Keratinocyte (primary cell): ENCODE measurements around the gene SLC1A3. TPM values are rescaled to one million over a fixed set of nuclear protein-coding genes. Genes with fewer than 3 reads are reported as not detected.

Experiments
- DNase-seq: peaks from one replicate; pipeline ENCODE4 v3.0.0-alpha.2; 2011; ENCODE audit warnings: low read depth, missing footprints, low spot score
- FAIRE-seq: peaks from 2 replicates; lab custom pipeline; 2011; peaks lifted over from hg19 to GRCh38; lab: Jason Lieb, UNC
- H2AFZ ChIP-seq: 2 replicates; pipeline ENCODE4 v1.6.0; 2012; ENCODE audit warnings: low read length, control low read depth, inconsistent platforms; ENCODE audit not compliant: control insufficient read depth
- H3K27ac ChIP-seq: 2 replicates; pipeline ENCODE4 v1.5.1; 2011; ENCODE audit warnings: low read length; ENCODE audit not compliant: control insufficient read depth, insufficient read depth
- H3K27me3 ChIP-seq: 3 replicates; pipeline ENCODE4 v1.6.0; 2011; ENCODE audit warnings: low read length; ENCODE audit not compliant: control insufficient read depth, insufficient read depth; ENCODE audit errors: extremely low read depth
- H3K36me3 ChIP-seq, 2 experiments: 2 replicates in 1 of 2; 3 replicates in 1 of 2; pipeline ENCODE4 v1.5.1; 2011; ENCODE audit warnings: low read length in 2 of 2, mild to moderate bottlenecking in 1 of 2; ENCODE audit not compliant: control insufficient read depth in 2 of 2, insufficient read depth in 2 of 2; ENCODE audit errors: extremely low read depth in 1 of 2
- H3K4me1 ChIP-seq: 3 replicates; pipeline ENCODE4 v1.5.1; 2011; ENCODE audit warnings: low read length; ENCODE audit not compliant: control insufficient read depth, insufficient read depth; ENCODE audit errors: extremely low read depth
- H3K4me2 ChIP-seq: 3 replicates; pipeline ENCODE4 v1.6.0; 2011; ENCODE audit warnings: low read depth, low read length; ENCODE audit not compliant: control insufficient read depth, insufficient read depth; ENCODE audit errors: extremely low read depth
- H3K4me3 ChIP-seq, 3 experiments: fragments of 200-600 bp in 1 of 3; sonication (generic) in 1 of 3; 2 replicates in 2 of 3; 3 replicates in 1 of 3; pipeline ENCODE4 v1.5.1; 2011 to 2016; ENCODE audit warnings: low read length in 3 of 3, mild to moderate bottlenecking in 3 of 3, control low read depth in 2 of 3, inconsistent platforms in 1 of 3, low read depth in 1 of 3, mixed read lengths in 1 of 3, mixed run types in 1 of 3, moderate library complexity in 1 of 3; ENCODE audit not compliant: control insufficient read depth in 2 of 3, insufficient read depth in 2 of 3; ENCODE audit errors: extremely low read depth in 1 of 3
- H3K79me2 ChIP-seq: 2 replicates; pipeline ENCODE4 v1.6.0; 2012; ENCODE audit warnings: low read length; ENCODE audit not compliant: control insufficient read depth, insufficient read depth
- H3K9ac ChIP-seq: 3 replicates; pipeline ENCODE4 v1.6.0; 2011; ENCODE audit warnings: low read length; ENCODE audit not compliant: control insufficient read depth, insufficient read depth; ENCODE audit errors: extremely low read depth
- H3K9me1 ChIP-seq: 3 replicates; pipeline ENCODE4 v1.6.0; 2011; ENCODE audit warnings: low read length; ENCODE audit not compliant: control insufficient read depth, insufficient read depth; ENCODE audit errors: extremely low read depth
- H3K9me3 ChIP-seq: 2 replicates; pipeline ENCODE4 v1.5.1; 2012; ENCODE audit warnings: low read depth, low read length; ENCODE audit not compliant: control insufficient read depth
- H4K20me1 ChIP-seq: 3 replicates; pipeline ENCODE4 v1.6.0; 2011; ENCODE audit warnings: low read length; ENCODE audit not compliant: control insufficient read depth, insufficient read depth; ENCODE audit errors: extremely low read depth
- EZH2 ChIP-seq: IDR thresholded peaks from one replicate; pipeline ENCODE4 v1.6.1; 2012; ENCODE audit warnings: inconsistent platforms, mild to moderate bottlenecking, low read length, moderate library complexity
- dilution Hi-C: fragments of 300-500 bp; cut with MboI; formaldehyde crosslinking; loops from one replicate; pipeline ENCODE4 v1.7.0; 2020; ENCODE audit warnings: low sequenced_read_pairs; ENCODE audit not compliant: extremely low pct_ligation_motif_present
- polyA plus RNA-seq, 5 experiments: library from polyadenylated mRNA; depleted of rRNA in 3 of 5; stranded (reverse) in 3 of 5; stranded (forward) in 1 of 5; unstranded in 1 of 5; fragments of >200 nt; gene quantifications; 1 replicate in 1 of 5; 2 replicates in 3 of 5; 3 replicates in 1 of 5; pipeline versions ENCODE4 v1.2.1 to v1.2.3, GENCODE V29; 2011 to 2012; ENCODE audit warnings: missing spikeins in 2 of 5, low read depth in 1 of 5, low replicate concordance in 1 of 5
- TF ChIP-seq, protein P1 (sequence below), 3 experiments: IDR thresholded peaks in 1 of 3; conservative IDR thresholded peaks in 1 of 3; optimal IDR thresholded peaks in 1 of 3; 2 replicates in 2 of 3; 3 replicates in 1 of 3; pipeline versions ENCODE3 to v1.5.1; 2011; ENCODE audit warnings: low read length in 3 of 3, mild to moderate bottlenecking in 3 of 3, moderate library complexity in 2 of 3, control low read depth in 1 of 3, inconsistent platforms in 1 of 3; ENCODE audit not compliant: insufficient read depth in 2 of 3; ENCODE audit errors: extremely low read depth in 1 of 3

SLC1A3 gene
- polyA plus RNA-seq, 1 donor (not counting 4 experiments of a cell fraction or from before 2014, with no cell fraction given) = 22.2 TPM

- Histone ChIP-seq H3K27me3 (no peaks in the 10 kb centered on the region), H3K79me2 (no peaks in the 10 kb centered on the region), H4K20me1 (no peaks in the 10 kb centered on the region), H3K9me1 (no peaks in the 10 kb centered on the region), H3K4me1 (no peaks in the 10 kb centered on the region), H3K9me3 (no peaks in the 10 kb centered on the region), H3K4me2 (no peak overlapping the region), H3K27ac (no peak overlapping the region), H2AFZ (no peak overlapping the region), H3K4me3 (no peak overlapping the region), H3K9ac (no peak overlapping the region), H3K36me3 (no peaks in the 10 kb centered on the region)
- dilution Hi-C loops = no loop called here
- TF ChIP-seq, protein P1, sequence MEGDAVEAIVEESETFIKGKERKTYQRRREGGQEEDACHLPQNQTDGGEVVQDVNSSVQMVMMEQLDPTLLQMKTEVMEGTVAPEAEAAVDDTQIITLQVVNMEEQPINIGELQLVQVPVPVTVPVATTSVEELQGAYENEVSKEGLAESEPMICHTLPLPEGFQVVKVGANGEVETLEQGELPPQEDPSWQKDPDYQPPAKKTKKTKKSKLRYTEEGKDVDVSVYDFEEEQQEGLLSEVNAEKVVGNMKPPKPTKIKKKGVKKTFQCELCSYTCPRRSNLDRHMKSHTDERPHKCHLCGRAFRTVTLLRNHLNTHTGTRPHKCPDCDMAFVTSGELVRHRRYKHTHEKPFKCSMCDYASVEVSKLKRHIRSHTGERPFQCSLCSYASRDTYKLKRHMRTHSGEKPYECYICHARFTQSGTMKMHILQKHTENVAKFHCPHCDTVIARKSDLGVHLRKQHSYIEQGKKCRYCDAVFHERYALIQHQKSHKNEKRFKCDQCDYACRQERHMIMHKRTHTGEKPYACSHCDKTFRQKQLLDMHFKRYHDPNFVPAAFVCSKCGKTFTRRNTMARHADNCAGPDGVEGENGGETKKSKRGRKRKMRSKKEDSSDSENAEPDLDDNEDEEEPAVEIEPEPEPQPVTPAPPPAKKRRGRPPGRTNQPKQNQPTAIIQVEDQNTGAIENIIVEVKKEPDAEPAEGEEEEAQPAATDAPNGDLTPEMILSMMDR (optimal IDR thresholded peaks at IDR 0.05 in 1 of 3, IDR thresholded peaks at IDR 0.05 in 1 of 3, conservative IDR thresholded peaks at IDR 0.05 in 1 of 3; ENCODE audit: extremely low read depth in 1 of 3, insufficient read depth in 2 of 3, low read length in 3 of 3) = no peak
- TF ChIP-seq EZH2 = no peak
- DNase-seq = no peak
- no peak for FAIRE-seq
Observed at GRCh38 chr5:36584009-36584875, 22.2 kb upstream of the SLC1A3 start.

DNA sequence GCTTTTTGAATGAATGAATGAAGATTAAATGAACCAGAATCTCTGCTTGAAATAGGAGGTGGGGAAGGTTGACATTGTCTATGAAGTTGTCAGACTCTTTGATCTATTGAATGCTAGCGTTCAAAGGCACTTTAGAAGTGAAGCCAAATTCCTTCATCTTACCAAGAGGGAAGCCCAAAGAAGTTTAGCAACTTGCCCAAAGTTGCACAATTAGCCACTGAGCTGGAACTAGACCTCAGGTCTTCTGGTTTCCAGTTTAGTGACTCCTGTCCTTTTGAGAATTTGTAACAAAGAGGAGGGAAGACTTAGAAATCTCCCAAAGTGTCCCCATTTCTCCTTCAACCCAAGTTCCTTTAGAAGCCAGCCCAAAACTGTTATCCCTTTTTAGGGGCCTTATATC, 20.7 kb upstream of the SLC1A3 start:
- FAIRE-seq (no peak), DNase-seq (no peak)
- no peaks in the 10 kb centered on the region for H3K27me3 ChIP-seq
- no peaks in the 10 kb centered on the region for H3K9me1 ChIP-seq
- H3K79me2 ChIP-seq = no peaks in the 10 kb centered on the region
- no peak overlapping the region for H3K4me2 ChIP-seq
- TF ChIP-seq, protein P1 (optimal IDR thresholded peaks at IDR 0.05 in 1 of 3, IDR thresholded peaks at IDR 0.05 in 1 of 3, conservative IDR thresholded peaks at IDR 0.05 in 1 of 3; ENCODE audit: extremely low read depth in 1 of 3, insufficient read depth in 2 of 3, low read length in 3 of 3) = no peak
- TF ChIP-seq EZH2 = no peak
- no peaks in the 10 kb centered on the region for H3K9me3 ChIP-seq
- no peaks in the 10 kb centered on the region for H3K4me1 ChIP-seq
- no peak overlapping the region for H2AFZ ChIP-seq
- no peaks in the 10 kb centered on the region for H3K36me3 ChIP-seq
- dilution Hi-C loops = no loop called here
- no peak overlapping the region for H3K9ac ChIP-seq
- no peak overlapping the region for H3K27ac ChIP-seq
- no peak overlapping the region for H3K4me3 ChIP-seq
- H4K20me1 ChIP-seq = no peaks in the 10 kb centered on the region
